GM21786 (cell line): ENCODE measurements around the gene TMEM38B.

ENCODE experiments used
- ATAC-seq: cut with Tn5 transposase; IDR thresholded peaks from one replicate; pipeline ENCODE4 v1.9.1; 2021; ENCODE audit not compliant: unreplicated experiment

Gene TMEM38B

DNA sequence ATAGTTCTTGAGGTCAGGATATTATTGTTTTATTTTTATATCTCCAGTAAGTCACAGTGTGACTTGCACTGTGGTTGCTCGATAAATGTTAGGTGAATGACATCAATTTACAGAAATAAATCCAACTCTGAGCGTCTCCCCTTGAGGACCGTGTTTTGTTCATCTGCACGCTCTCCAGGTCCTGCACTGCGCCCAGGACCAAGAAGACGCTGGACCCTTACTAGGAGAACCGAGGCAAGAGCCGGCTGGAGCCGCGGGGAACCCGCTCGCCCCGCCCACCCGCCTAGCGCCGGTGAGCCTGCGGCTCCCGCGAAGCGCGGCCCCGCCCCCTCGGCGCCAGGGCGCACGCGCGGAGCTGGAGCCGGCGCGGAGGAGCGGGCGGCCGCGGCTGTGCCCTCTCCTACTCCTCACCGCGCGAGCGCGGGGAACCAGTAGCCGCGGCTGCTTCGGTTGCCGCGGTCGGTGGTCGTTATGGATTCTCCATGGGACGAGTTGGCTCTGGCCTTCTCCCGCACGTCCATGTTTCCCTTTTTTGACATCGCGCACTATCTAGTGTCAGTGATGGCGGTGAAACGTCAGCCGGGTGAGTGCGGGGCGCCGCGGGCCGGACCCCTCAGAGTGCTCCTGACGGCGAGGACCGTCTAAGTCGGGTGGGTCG is at the start of gene TMEM38B:
TSS of gene TMEM38B (plus strand) at position 352 of the 658 bp plus-strand sequence. CDS start at position 472, 120 bp downstream.
- ATAC-seq: peak; percentile 67

- no peak for ATAC-seq
Observed at GRCh38 chr9:105646879-105647594, 47.3 kb upstream of the TMEM38B start.

DNA sequence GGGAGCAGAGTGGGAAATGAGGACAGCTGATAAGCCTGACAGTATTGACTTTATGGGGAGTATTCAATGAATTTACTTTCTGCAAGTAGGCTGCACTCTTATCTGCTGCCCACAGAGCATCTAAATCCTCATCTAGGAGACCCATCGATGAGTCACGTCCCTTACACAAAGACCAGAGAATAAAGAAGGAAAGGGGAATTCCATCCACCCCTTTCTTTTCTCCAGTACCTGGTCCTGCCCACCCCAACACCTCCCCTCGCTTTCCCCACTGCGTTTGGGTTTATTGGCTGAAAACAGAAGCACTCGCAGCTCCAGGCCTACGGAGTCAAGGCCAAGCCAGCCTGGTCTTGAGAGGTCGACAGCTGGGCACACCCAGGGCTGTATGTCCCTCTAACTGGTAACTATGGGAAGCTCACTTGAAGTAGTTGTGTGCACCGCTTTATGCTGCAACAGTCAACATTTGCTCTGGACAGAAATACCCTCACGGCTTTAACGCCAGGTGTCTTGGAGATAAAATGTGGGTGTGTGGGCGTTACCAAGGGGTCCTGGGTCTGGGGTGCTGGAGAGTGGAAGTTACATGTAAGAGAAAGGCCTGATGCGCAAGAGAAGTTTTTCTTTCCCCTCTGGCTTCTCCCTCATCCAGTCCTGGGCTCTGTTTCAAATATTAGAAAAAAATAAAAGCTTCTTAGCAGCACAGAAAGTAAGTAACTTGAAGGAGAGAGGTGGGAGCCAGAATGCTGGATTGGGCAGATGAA is 46.6 kb upstream of the TMEM38B start:
- no peak for ATAC-seq

DNA sequence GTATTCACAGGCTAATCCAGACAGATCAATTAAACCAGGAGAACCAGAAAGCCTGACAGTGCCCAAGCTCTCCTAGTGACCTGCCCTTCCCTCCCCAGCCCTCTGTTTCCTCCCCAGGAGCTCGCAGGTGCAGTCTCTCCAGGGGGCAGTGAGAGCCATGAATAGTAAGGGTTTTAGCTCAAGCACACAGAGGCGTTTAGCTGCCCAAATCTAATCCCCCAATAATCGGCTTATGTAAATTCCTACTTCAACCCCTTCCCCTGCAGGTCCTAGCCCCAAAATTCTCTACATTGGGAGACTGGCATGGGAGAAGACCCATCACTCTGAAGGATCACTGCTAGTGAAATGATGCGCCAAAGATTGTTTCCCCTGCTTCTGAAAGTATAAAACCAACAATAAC is 42.5 kb upstream of the TMEM38B start:
- ATAC-seq: no peak

- ATAC-seq: peak; percentile 61
Observed at GRCh38 chr9:105656131-105656921, 38.0 kb upstream of the TMEM38B start.

GRCh38 chr9:105658351-105658750 is 36.0 kb upstream of the TMEM38B start:
- ATAC-seq: no peak

- no peak for ATAC-seq
Observed at GRCh38 chr9:105661011-105661410, 33.3 kb upstream of the TMEM38B start.

- peak; percentile 95 for ATAC-seq
Observed at GRCh38 chr9:105662184-105663104, 31.9 kb upstream of the TMEM38B start, which contains the start of gene TAL2. TSS of gene TAL2 (plus strand) at chr9:105662457. CDS start at chr9:105662497, 40 bp downstream.

- ATAC-seq: no peak
Observed at GRCh38 chr9:105663914-105664313, 30.4 kb upstream of the TMEM38B start.

DNA sequence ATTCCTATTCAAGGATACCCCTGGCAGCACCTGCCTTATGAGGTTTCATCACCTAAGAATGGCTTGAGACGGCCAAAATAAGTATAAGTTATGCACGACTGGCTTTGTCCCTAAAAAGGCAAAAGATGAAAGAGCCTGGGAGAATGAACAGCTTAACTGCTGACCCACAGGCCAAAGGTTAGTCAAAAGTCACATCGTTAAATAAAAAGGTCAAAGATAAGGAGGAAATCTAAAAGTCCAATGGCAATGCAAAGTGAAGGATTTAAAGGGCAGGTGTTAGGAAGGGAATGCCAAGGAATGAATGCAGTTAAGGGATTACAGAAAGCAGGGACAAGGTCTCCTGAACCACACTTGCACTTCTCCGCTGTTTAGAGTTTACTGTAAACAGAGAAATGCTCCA is 26.5 kb upstream of the TMEM38B start:
- no peak for ATAC-seq

DNA sequence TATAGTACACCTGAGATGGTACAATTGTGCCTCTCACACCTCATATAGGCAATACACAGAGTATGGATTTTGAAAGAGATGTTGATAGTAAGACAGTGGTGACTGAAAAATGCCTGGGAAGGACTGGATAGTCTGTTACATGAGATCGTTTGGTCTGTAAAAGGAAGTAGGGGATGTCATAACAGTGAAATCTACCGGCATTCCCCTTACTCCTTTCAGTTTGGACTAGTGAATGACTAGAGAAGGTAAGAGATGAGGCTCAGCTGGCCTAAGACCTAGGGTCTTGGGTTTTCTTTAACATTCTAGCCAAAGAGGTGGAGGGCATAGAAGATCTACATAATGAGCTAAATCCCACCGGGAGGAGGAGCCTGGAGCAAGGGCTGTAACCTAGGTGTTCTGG is 24.0 kb upstream of the TMEM38B start:
- ATAC-seq: no peak

GRCh38 chr9:105670775-105671174 is 23.6 kb upstream of the TMEM38B start:
- ATAC-seq: no peak

GRCh38 chr9:105672711-105673234 is 21.6 kb upstream of the TMEM38B start:
- ATAC-seq: peak; percentile 53

- ATAC-seq: no peak
Observed at GRCh38 chr9:105673850-105674387, 20.4 kb upstream of the TMEM38B start.

DNA sequence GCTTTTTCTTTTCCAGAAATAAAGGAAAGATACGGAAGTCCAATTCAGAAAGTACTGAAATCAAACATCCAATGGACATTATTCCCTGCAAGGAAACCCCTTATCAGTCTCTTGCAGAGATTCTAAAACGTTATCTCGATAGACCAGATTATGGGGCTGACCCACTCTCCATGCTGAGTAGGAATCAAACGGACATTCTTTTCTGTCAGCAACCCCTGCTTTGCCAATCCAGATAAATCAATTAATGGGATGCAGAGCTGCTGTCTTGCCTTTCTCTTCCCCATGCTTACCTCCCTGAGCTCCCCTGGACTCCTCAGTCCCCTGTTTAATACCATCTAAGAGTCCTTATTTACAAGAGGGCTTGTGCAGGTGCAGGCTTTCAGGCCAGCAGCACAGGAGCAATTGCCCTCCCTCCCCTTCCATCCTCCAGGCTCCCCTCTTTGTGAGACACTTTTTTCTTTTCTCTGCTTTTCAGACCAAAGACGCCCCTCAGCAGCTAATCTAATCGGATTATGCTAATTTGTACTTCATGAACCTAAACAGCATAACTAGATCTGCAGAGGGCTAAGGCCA is 17.9 kb upstream of the TMEM38B start:
- no peak for ATAC-seq

GRCh38 chr9:105678163-105678562 is 16.2 kb upstream of the TMEM38B start:
- ATAC-seq: no peak

GRCh38 chr9:105678781-105679180 is 15.6 kb upstream of the TMEM38B start:
- no peak for ATAC-seq

DNA sequence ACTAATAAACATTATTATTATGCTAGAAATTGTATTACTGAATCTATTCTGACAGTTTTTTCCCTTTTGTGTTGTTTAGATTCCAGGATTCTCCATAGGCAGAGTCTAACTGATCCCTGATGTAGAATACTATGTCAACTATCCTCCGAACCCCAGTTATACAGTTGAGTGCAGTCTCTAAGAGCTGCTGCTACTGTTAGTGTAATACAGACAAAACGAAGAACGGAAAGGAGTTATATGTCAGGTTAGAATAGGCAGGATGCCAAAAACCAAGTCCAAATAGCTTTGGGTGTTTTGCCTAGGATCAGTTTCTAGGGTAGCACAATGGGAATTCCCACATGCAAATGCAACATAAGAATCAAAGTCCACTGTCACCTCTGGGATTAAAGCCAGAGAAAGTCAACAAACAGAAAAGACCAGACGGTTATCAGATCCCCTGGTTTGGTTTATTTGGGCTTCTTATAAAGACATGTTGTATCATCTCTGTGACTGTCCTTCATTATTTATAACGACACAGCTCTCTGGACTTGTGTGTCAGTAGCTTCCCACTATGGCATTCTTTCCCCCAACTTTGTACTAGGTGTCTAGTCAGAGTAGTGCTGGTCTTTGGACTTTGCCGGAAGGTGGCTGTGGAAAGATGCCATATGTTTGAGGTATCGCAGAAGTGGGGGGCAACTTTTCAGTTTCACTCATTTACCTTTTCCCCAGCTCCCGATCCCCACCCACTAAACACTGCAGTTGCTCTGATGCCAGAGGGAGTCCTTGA is 14.9 kb upstream of the TMEM38B start:
- no peak for ATAC-seq
